ENCODE measurements around the gene KIF16B.
"Not testable (repeated sequence)": the region's sequence is repeated elsewhere in the genome, so short reads cannot be mapped to it uniquely, and the experiment has no call there.

The KIF16B gene

DNA sequence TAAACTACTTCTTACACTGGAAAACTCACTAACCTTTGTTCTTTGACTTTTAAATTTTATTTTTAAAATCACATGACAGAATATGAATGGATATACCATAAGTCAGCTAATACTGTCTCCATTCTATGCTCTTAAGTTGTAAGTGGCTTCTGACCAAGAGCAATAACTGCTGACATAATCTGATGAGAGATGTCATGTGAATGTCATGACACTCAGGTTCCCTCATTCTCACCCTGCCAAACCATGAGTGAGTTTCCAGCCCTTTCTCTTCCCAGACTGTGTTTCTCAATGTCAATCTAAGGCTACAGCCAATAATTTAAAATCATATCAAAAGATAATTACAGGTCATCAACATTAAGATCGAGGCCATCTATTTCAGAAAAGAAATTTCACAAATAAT, 39.7 kb downstream of the KIF16B start:
- Mint-ChIP-seq H3K27me3 (no peaks in the 10 kb centered on the region), H3K27ac (no peak overlapping the region), H3K4me1 (no peaks in the 10 kb centered on the region), H3K4me3 (no peak overlapping the region), H3K36me3 (no peaks in the 10 kb centered on the region), H3K9me3 (no peaks in the 10 kb centered on the region)
- CTCF ChIA-PET: no interaction called here
- DNase-seq: no peak

DNA sequence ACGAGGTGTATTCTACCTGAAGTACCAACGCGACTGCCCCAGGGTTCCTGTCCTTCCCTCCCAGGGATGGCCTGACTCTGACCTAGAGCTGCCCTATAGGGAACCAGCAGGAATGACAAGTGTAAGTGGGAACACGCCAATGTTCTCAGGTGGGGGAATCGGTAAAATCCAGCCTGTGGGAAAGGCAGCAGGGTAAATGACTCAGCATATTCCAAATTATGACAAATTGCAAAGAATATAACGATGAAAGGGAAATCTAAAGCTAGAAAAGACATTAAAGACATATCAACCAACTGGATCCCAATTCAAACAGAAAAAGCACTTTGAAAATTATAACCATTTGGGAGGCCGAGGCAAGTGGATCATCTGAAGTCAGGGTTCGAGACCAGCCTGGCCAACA, 41.8 kb downstream of the KIF16B start:
- Mint-ChIP-seq H3K27ac (no peak overlapping the region), H3K36me3 (no peaks in the 10 kb centered on the region), H3K9me3 (no peaks in the 10 kb centered on the region), H3K4me3 (no peak overlapping the region), H3K4me1 (no peaks in the 10 kb centered on the region), H3K27me3 (no peaks in the 10 kb centered on the region)
- CTCF ChIA-PET: no interaction called here
- DNase-seq: no peak

DNA sequence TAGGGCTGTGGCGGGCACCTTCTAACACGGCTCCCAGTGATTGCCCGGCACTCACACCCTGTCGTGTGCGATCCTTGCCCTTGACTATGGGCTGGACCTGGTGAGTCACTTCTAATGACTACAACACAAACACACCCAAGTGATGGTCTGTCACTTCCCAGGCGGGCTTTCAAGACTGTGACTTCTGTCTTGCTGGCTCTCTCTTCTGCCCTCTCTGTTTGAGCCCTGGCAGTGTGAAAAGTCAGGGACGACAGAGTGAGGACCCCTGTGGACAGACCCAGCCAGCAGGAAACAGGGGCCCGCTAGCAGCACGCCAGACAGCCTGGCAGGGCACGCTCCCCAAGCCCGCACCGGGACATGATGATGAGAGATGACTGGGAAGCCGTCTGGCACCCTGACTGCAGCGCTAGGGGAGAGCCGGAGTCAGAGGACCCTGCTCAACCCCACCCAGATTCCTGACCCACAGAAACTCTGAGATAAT, 43.0 kb downstream of the KIF16B start:
- Mint-ChIP-seq H3K27me3 (no peaks in the 10 kb centered on the region), H3K36me3 (no peaks in the 10 kb centered on the region), H3K9me3 (no peaks in the 10 kb centered on the region), H3K4me3 (no peak overlapping the region), H3K27ac (no peak overlapping the region), H3K4me1 (no peaks in the 10 kb centered on the region)
- no peak for DNase-seq
- CTCF ChIA-PET: no interaction called here

DNA sequence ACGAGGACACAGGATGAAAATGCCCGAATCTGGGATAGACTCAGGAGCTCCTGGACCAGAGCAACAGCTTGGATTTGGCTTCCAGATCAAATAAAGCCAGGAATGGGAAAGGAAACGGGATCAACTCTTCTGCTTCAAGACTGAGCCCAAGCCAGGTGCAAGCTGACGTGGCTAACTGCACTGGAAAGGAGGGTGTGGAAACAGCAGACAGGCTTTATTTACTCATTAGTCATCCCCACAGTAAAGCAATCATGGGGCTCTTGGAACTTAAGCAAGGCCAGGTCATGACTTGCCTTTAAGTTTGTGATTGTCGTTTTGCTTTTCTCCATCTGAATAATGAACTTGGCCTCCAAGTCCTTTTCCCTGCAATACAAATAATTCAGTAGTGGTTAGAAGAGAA, 45.2 kb downstream of the KIF16B start:
- no peak overlapping the region for H3K27ac Mint-ChIP-seq
- H3K4me1 Mint-ChIP-seq: no peaks in the 10 kb centered on the region
- H3K4me3 Mint-ChIP-seq: no peak overlapping the region
- DNase-seq: no peak
- H3K9me3 Mint-ChIP-seq: no peaks in the 10 kb centered on the region
- CTCF ChIA-PET: no interaction called here
- no peaks in the 10 kb centered on the region for H3K27me3 Mint-ChIP-seq
- no peaks in the 10 kb centered on the region for H3K36me3 Mint-ChIP-seq

DNA sequence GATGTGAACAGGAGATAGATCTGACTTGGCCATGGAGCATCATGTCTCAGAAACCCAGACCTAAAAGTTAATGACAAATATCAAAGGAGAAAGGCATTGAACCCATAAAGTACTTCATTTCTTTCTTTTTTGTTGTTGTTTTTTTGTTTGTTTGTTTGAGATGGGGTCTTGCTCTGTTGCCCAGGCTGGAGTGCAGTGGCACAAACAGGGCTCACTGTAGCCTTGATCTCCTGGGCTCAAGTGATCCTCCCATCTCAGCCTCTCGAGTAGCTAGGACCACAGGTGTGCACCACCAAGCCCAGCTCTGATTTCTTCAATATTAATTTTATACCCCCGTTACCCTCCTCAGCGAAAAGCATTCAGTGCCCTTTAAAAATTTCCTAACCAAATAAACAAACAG, 45.8 kb downstream of the KIF16B start:
- Mint-ChIP-seq H3K36me3 (no peaks in the 10 kb centered on the region), H3K27me3 (no peaks in the 10 kb centered on the region), H3K9me3 (no peaks in the 10 kb centered on the region), H3K4me3 (no peak overlapping the region), H3K4me1 (no peaks in the 10 kb centered on the region), H3K27ac (no peak overlapping the region)
- DNase-seq: no peak
- CTCF ChIA-PET: no interaction called here

DNA sequence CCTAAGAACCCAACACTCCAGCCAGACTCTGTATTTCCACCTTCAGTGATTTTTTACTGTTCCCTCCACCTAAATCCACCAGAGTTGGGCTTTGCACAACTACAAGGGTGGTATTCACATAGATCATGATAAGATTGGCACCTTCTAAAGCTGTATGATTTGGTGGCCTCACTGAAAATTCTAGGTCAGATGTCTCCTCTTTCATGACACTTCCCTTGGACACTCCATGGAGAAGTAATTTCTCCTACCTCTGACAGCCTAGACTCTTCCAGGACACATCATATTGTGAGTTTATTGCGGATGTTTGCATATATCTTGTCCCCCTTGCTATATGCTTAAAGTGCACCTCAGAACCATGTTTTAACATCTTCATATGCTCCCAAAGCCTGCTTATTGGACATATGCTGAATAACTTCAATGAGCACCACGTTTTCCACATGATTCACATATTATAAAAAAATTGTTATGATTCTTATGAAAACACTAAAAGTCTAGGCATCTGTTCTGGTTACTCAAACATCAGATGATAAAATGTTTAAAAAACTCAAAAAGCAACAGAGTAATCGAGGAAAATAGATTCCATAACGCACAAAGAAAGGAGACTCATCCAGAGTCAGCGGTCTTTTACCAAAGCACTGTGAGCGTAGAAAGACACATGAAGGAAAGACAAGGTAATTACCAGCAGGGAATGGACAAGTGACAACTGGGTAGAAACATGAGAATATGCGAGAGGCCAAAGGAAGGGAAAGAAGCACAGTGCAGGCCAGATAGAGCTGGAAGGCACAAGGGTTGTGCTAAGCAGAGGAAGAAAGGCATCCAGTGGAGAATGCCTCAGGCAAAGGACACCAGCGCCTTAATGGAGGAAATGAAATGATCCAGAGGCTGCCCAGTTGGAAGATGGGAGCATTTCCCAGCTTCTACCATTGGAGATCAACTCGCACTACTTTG, 46.5 kb downstream of the KIF16B start:
- H3K4me1 Mint-ChIP-seq: no peaks in the 10 kb centered on the region
- H3K27ac Mint-ChIP-seq: no peak overlapping the region
- no peaks in the 10 kb centered on the region for H3K9me3 Mint-ChIP-seq
- no peaks in the 10 kb centered on the region for H3K27me3 Mint-ChIP-seq
- CTCF ChIA-PET: no interaction called here
- H3K4me3 Mint-ChIP-seq: no peak overlapping the region
- DNase-seq: no peak
- H3K36me3 Mint-ChIP-seq: no peaks in the 10 kb centered on the region

DNA sequence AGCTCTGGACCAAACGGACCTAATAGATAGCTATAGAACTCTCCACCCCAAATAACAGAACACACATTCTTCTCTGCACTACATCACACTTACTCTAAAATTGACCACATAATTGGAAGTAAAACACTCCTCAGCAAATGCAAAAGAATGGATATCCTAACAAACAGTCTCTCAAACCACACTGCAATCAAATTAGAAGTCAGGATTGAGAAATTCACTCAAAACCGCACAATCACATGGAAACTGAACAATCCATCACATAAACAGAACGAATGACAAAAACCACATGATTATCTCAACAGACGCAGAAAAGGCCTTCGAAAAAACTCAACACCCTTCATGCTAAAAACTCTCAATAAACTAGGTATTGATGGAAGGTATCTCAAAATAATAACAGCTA, 50.6 kb downstream of the KIF16B start:
- H3K9me3 Mint-ChIP-seq, DNase-seq, H3K4me3 Mint-ChIP-seq, H3K27ac Mint-ChIP-seq, H3K4me1 Mint-ChIP-seq, CTCF ChIA-PET, H3K27me3 Mint-ChIP-seq, H3K36me3 Mint-ChIP-seq: not testable (repeated sequence)

DNA sequence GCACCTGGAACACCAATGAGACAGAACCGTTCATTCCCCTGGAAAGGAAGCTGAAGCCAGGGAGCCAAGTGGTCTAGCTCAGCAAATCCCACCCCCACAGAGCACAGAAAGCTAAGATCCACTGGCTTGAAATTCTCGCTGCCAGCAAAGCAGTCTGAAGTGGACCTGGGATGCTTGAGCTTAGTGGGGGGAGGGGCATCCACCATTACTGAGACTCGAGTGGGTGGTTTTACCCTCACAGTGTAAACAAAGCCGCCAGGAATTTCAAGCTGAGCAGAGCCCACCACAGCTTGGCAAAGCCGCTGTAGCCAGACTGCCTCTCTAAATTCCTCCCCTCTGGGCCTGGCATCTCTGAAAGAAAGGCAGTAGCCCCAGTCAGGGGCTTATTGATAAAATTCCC, 53.1 kb downstream of the KIF16B start:
- Mint-ChIP-seq H3K4me3 (no peak overlapping the region), H3K27ac (no peak overlapping the region), H3K36me3 (no peaks in the 10 kb centered on the region), H3K9me3 (no peaks in the 10 kb centered on the region), H3K27me3 (no peaks in the 10 kb centered on the region), H3K4me1 (no peaks in the 10 kb centered on the region)
- DNase-seq: no peak
- CTCF ChIA-PET: no interaction called here

DNA sequence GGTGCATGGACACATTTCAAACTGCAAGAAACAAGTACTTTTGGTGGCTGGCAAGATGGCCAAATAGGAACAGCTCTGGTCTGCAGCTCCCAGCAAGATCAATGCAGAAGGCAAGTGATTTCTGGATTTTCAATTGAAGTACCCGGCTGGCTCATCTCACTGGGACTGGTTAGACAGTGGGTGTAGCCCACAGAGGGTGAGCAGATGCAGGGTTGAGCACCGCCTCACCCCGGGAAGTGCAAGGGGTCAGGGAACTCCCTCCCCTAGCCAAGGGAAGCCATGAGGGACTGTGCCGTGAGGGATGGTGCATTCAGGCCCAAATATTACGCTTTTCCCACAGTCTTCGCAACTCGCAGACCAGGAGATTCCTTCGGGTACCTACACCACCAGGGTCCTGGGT, 53.6 kb downstream of the KIF16B start:
- H3K4me3 Mint-ChIP-seq, DNase-seq, H3K36me3 Mint-ChIP-seq, H3K27me3 Mint-ChIP-seq, H3K4me1 Mint-ChIP-seq, CTCF ChIA-PET, H3K27ac Mint-ChIP-seq, H3K9me3 Mint-ChIP-seq: not testable (repeated sequence)

DNA sequence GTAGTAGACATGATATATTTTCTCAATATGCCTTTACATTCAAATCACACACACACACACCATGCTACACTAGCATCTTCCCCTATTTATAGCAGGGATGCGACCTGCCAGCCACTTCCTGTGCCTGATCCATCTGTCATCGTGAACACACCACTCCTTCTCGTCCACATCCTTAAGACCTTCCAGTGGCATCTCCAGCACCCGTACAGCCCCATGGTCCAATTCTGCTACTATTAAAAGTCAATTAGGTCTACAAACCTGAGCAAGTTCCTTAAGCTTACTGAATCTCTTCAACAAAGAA, 54.5 kb downstream of the KIF16B start:
- Mint-ChIP-seq H3K27ac (no peak overlapping the region), H3K4me1 (no peaks in the 10 kb centered on the region), H3K36me3 (no peaks in the 10 kb centered on the region), H3K4me3 (no peak overlapping the region), H3K9me3 (no peaks in the 10 kb centered on the region), H3K27me3 (no peaks in the 10 kb centered on the region)
- CTCF ChIA-PET: interaction anchor here (1.3 kb wide), 1 partner anchor 243 kb away, joined by 6 read pairs; no protein-coding TSS in a partner anchor
- DNase-seq: no peak

DNA sequence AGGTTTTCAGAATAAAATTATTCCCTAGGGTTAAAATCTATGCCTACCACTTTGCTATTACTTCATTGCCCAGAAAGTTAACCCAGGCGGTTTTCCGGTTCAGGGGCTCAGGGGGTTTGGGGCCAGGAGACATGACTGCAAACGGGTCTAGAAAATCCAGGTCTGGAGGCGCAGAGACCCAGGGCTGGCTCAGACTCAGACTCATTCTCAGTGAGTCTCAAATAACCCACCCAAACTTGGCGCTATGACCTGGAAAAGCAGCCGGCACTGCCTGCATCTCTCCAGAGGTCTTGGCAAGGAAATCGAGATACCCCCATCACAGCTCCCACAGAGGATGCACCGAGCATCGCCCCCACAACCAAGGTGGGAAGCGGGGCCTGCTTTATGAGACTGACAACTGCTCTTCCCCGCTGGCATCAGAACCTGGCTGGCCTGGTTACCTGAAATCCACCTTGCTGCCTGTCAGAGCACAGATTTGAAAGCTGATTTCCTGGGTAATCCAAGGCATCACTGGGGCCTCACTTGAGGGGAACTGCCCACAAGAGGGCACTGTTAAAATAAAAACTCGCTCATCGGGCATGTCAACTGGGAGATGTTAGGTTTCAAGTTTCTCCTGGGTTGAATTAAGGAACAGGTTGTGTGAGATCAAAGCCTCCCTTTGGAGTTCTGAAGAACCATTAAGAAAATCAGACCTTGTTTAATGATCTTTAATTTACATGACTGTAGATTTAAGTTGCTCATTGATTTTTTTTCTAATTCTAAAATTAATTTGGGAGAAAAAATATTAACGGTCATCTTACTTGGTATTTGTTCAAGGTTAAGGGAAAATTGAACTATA, 55.1 kb downstream of the KIF16B start:
- no peaks in the 10 kb centered on the region for H3K4me1 Mint-ChIP-seq
- H3K27ac Mint-ChIP-seq: no peak overlapping the region
- H3K9me3 Mint-ChIP-seq: no peaks in the 10 kb centered on the region
- DNase-seq: peak; percentile 32
- H3K36me3 Mint-ChIP-seq: no peaks in the 10 kb centered on the region
- no peak overlapping the region for H3K4me3 Mint-ChIP-seq
- CTCF ChIA-PET: interaction anchor here (1.3 kb wide), 1 partner anchor 243 kb away, joined by 6 read pairs; no protein-coding TSS in a partner anchor
- no peaks in the 10 kb centered on the region for H3K27me3 Mint-ChIP-seq

DNA sequence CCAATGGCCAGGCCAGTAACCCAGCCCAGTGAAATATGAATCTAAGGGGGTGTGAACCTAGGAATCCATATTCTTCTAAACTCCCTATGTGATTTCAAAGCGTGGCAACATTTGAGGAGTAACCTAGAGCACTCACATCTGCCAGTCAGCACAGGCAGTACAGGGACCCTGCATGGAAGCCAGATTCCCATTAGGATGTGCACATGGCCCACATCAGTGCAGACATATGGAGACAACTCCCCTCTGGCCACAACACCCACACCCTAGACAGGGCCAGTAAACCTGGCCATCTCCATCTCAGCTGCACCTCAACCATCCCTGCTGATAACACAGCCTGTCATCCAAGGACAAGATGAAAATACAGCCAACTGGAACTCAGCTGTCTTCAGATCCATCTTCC, 56.5 kb downstream of the KIF16B start:
- Mint-ChIP-seq H3K4me1 (no peaks in the 10 kb centered on the region), H3K36me3 (no peaks in the 10 kb centered on the region), H3K4me3 (no peak overlapping the region), H3K9me3 (no peaks in the 10 kb centered on the region), H3K27ac (no peak overlapping the region), H3K27me3 (no peaks in the 10 kb centered on the region)
- CTCF ChIA-PET: interaction anchor here (1.5 kb wide), 1 partner anchor 245 kb away, joined by 3 read pairs; no protein-coding TSS in a partner anchor
- DNase-seq: no peak

DNA sequence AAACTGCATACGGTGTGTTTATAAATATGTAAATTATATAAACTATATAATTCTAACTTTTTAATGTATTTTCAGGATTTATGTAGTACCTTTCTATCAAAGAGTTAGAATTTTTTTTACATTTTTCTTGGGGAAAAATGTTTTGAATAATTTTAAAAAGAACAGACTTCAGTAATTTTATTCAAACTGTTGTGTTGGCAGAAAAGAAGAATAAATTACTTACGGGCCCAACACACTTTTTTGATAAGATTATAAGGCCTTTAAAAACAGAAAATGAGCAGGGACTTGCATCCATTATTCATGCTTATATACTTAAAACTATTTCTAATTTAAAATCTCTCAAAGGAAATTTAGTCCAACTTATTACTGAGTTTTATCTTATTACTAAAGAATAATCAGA, 58.2 kb downstream of the KIF16B start:
- Mint-ChIP-seq H3K27me3 (no peaks in the 10 kb centered on the region), H3K9me3 (no peaks in the 10 kb centered on the region), H3K36me3 (no peaks in the 10 kb centered on the region), H3K27ac (no peak overlapping the region), H3K4me1 (no peaks in the 10 kb centered on the region), H3K4me3 (no peak overlapping the region)
- CTCF ChIA-PET: interaction anchor here (1.0 kb wide), 1 partner anchor 246 kb away, joined by 3 read pairs; no protein-coding TSS in a partner anchor
- DNase-seq: no peak

DNA sequence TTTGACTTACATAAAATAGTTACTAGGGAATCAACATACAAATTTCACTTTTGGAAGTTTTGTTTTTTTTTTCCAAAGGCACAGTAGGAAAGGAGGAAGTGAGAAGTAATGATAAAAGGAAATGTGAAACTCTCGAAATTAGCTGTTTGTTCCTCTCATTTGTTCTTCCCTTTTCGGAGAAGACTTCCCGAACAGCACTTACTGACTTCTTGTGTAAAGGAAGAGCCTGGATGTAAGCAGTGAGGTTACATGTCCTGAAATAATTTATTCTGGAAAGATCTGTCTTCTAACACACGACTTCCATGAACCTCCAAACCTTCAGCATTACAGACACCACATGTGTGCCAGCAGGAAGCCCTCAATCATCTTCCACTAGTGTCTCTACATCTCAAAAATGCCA, 59.1 kb downstream of the KIF16B start:
- no peaks in the 10 kb centered on the region for H3K36me3 Mint-ChIP-seq
- no peak overlapping the region for H3K4me3 Mint-ChIP-seq
- no peaks in the 10 kb centered on the region for H3K9me3 Mint-ChIP-seq
- no peak for DNase-seq
- no peaks in the 10 kb centered on the region for H3K27me3 Mint-ChIP-seq
- no peaks in the 10 kb centered on the region for H3K4me1 Mint-ChIP-seq
- no peak overlapping the region for H3K27ac Mint-ChIP-seq
- CTCF ChIA-PET: interaction anchor here (0.6 kb wide), 1 partner anchor 8 kb away, joined by 4 read pairs; no protein-coding TSS in a partner anchor

DNA sequence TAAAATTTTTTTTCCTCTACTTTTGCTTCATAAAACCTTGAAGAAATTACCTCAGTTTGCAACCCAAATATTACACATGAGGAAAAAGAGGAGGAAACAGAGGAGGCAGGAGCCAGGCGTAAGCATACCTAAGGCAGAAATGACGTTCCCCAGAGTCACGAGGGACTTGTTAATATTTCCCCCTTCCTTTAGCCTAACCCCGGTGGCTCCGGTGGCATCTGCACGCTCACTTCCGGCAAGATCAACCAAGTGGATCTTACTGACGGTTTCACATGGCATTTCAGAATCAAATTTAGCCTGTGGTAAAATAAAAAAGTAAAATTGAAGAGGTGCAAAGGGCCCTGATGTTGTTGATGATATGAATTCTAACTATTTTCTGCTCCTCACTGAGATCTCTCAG, 67.4 kb downstream of the KIF16B start:
- Mint-ChIP-seq H3K36me3 (peaks cover 4% of the 10 kb centered on the region), H3K27ac (no peak overlapping the region), H3K4me1 (no peaks in the 10 kb centered on the region)

More for the DNA sequence above, 67.4 kb downstream of the KIF16B start:
- H3K4me3 Mint-ChIP-seq: no peak overlapping the region
- H3K9me3 Mint-ChIP-seq: no peaks in the 10 kb centered on the region
- H3K27me3 Mint-ChIP-seq: no peaks in the 10 kb centered on the region
- no peak for DNase-seq
- CTCF ChIA-PET: no interaction called here

Data from activated naive CD4-positive, alpha-beta T cell treated with anti-CD3 and anti-CD28 coated beads, Interleukin-2, amount 10 ng/mL, durations not matched to agents 7 days and 5 days (primary cell).